A673 (cell line): ENCODE results near the gene UBALD2.

ENCODE experiments used
- EZH2 ChIP-seq: fragments of 200-600 bp; sonication (generic); IDR thresholded peaks from 2 replicates; pipeline ENCODE4 v1.6.1; 2017; ENCODE audit warnings: borderline replicate concordance, low read depth, mild to moderate bottlenecking, mixed read lengths, antibody characterized with exemption, low read length; ENCODE audit not compliant: poor library complexity, severe bottlenecking
- TF ChIP-seq, protein P1 (sequence below): fragments of 300-800, 200-600 bp; sonication (generic); conservative IDR thresholded peaks from 2 replicates; pipeline ENCODE4 v1.5.1; 2017; ENCODE audit warnings: low read depth, mild to moderate bottlenecking, antibody characterized with exemption, low read length, moderate library complexity, mixed read lengths

DNA sequence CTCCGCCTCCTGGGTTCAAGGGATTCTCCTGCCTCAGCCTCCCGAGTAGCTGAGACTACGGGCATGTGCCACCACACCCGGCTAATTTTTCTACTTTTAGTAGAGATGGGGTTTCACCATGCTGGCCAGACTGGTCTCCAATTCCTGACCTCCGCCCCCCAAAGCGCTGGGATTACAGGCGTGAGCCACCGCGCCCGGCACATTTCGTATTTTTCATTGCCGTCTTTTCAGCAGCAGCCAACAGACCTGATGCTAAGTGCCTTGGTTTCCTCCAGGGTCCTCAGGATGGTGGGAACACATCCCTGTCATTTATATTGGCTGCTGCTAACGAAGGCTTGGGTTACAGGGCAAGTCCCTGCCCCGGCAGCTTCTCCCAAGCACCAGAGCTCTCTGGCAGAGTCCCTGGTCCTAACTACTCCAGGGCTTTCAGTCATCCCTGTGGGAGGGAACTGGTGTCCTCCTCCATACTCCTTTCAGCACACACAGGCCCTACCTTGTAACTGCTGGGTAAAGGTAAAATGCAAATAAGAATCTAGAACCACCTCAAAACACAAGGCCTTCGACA, 23.4 kb upstream of the UBALD2 start:
- TF ChIP-seq, protein P1, sequence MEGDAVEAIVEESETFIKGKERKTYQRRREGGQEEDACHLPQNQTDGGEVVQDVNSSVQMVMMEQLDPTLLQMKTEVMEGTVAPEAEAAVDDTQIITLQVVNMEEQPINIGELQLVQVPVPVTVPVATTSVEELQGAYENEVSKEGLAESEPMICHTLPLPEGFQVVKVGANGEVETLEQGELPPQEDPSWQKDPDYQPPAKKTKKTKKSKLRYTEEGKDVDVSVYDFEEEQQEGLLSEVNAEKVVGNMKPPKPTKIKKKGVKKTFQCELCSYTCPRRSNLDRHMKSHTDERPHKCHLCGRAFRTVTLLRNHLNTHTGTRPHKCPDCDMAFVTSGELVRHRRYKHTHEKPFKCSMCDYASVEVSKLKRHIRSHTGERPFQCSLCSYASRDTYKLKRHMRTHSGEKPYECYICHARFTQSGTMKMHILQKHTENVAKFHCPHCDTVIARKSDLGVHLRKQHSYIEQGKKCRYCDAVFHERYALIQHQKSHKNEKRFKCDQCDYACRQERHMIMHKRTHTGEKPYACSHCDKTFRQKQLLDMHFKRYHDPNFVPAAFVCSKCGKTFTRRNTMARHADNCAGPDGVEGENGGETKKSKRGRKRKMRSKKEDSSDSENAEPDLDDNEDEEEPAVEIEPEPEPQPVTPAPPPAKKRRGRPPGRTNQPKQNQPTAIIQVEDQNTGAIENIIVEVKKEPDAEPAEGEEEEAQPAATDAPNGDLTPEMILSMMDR, result no peak
- TF ChIP-seq EZH2, result no peak
